ENCODE data around the gene WDR47.
"Not testable (repeated sequence)": the region's sequence is repeated elsewhere in the genome, so short reads cannot be mapped to it uniquely, and the experiment has no call there.

WDR47 gene

DNA sequence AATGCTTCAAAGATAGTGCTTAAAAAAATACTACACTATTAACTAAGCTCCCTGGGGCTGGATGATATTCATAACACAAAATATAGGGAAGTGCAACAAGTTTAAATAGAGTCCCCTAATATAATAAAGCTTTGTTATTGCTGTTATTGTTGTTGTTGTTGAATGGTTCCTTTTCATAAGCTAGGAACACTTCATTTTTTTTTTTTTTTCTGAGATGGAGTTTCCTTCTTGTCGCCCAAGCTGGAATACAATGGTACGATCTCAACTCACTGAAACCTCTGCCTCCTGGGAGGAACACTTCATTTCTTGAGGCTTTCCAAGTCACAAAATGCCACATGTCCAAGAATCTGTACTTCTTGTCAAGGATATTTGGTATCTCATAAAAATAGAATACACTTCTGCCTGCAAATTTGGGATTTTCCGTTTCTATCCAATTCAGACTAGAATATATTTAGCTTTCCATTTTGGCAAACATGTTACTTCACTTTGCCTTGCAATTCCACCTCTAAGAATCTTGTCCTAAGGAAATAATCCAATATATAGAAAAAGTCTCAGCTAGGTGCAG lies 21.1 kb downstream of the WDR47 start:
- CTCF ChIA-PET, result interaction anchor here (0.6 kb wide), 1 partner anchor 21 kb away, joined by 3 read pairs; no protein-coding TSS in a partner anchor
- POLR2A ChIA-PET (ENCODE audit: low non-redundant PET), result no interaction called here
- no peak overlapping the region for H3K27ac ChIP-seq
- TF ChIP-seq, protein P1, sequence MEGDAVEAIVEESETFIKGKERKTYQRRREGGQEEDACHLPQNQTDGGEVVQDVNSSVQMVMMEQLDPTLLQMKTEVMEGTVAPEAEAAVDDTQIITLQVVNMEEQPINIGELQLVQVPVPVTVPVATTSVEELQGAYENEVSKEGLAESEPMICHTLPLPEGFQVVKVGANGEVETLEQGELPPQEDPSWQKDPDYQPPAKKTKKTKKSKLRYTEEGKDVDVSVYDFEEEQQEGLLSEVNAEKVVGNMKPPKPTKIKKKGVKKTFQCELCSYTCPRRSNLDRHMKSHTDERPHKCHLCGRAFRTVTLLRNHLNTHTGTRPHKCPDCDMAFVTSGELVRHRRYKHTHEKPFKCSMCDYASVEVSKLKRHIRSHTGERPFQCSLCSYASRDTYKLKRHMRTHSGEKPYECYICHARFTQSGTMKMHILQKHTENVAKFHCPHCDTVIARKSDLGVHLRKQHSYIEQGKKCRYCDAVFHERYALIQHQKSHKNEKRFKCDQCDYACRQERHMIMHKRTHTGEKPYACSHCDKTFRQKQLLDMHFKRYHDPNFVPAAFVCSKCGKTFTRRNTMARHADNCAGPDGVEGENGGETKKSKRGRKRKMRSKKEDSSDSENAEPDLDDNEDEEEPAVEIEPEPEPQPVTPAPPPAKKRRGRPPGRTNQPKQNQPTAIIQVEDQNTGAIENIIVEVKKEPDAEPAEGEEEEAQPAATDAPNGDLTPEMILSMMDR (conservative IDR thresholded peaks at IDR 0.05; ENCODE audit: low read depth), result no peak
- no peak for DNase-seq (ENCODE audit: low spot score)

DNA sequence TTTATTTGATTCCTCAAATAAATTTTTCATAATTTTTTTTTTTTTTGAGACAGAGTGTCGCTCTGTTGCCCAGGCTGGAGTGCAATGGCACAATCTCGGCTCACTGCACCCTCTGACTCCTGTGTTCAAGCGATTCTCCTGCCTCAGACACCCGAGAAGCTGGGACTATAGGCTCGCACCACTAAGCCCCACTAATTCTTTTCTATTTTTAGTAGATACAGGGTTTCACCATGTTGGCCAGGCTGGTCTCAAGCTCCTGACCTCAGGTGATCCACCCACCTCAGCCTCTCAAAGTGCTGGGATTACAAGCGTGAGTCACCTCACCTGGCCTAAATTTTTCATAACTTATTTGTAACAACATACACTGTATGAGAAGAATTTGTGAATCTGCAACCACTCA lies 24.2 kb downstream of the WDR47 start:
- CTCF ChIA-PET, result interaction anchor here (0.6 kb wide), 1 partner anchor 22 kb away, joined by 5 read pairs; no protein-coding TSS in a partner anchor
- H3K27ac ChIP-seq; POLR2A ChIA-PET (ENCODE audit: low non-redundant PET); DNase-seq (ENCODE audit: low spot score): not testable (repeated sequence)

DNA sequence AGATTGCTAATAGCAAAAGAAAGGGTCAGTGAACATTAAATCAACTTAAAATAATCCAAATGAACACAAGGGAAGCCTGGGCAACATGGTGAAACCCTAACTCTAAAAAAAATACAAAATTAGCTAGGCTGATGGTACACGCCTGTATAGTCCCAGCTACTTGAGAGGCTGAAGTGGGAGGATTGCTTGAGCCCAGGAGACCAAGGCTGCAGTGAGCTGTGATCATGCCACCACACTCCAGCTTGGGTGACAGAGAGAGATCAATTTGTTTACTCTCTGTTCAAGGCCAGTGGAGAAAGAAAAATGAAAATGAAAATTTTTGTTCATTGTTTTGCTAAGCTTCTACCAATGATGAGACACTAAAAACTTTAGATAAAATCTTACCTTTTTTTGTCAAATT lies 24.8 kb downstream of the WDR47 start:
- CTCF ChIA-PET, result interaction anchor here (0.6 kb wide), 1 partner anchor 21 kb away, joined by 5 read pairs; no protein-coding TSS in a partner anchor
- POLR2A ChIA-PET (ENCODE audit: low non-redundant PET), result no interaction called here
- TF ChIP-seq, protein P1 (conservative IDR thresholded peaks at IDR 0.05; ENCODE audit: low read depth), result no peak
- no peak for DNase-seq (ENCODE audit: low spot score)
- no peak overlapping the region for H3K27ac ChIP-seq

DNA sequence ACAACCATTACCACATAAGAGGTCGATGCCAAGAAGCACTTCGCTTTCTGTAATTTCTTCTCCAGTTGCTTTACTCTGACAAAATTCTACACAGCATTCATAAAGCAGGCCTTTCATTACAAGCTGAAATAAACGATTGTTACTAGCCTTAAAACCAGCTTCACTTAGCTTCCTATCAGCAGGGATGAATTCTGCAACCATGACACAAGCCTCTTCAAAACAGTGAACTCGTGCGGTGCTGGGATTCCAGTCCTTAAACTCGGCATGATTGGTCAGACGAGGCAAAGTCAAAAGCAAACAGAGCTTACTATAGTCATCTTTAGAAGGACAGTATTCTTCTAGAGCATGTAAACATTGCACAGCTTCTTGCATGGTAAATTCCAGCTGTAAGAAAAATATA lies 30.6 kb downstream of the WDR47 start:
- TF ChIP-seq, protein P1 (conservative IDR thresholded peaks at IDR 0.05; ENCODE audit: low read depth), result no peak
- ChIA-PET CTCF (interaction anchor here (0.8 kb wide), 1 partner anchor 78 kb away, joined by 5 read pairs; no protein-coding TSS in a partner anchor), POLR2A (ENCODE audit: low non-redundant PET) (no interaction called here)
- no peak overlapping the region for H3K27ac ChIP-seq
- no peak for DNase-seq (ENCODE audit: low spot score)

DNA sequence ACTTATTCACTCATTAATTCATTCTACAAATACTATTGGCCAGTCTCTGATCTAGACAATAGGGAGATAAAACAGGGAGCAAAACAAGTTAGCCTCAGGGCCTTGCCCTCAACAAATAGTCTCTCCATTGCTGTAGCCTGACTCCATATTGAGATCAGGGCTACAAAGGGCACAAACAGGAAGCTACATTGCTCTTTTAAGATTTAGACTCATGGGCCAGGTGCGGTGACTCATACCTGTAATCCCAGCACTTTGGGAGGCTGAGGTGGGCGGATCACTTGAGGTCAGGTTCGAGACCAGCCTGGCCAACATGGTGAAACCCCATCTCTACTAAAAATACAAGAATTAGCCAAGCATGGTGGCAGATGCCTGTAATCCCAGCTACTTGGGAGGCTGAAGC lies 45.3 kb downstream of the WDR47 start:
- CTCF ChIA-PET; DNase-seq (ENCODE audit: low spot score); POLR2A ChIA-PET (ENCODE audit: low non-redundant PET); H3K27ac ChIP-seq: not testable (repeated sequence)

DNA sequence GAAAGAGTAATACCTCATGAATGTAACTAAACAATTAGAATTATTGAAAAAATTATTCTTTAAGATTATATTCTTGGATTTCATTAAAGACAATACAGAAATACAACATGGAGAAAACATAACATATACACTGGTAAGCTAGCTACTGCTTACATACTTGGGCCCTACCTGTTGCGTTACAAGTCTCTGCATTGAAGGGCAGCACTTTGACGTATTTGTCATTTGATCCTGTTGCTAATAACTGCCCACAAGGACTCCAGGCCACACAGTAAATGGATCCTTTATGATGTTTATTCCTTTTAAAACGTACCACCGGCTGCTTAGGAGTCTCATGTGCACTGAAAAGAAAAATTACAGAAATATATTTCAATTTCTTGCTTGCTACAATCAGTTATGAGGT lies 58.8 kb downstream of the WDR47 start:
- TF ChIP-seq, protein P1 (conservative IDR thresholded peaks at IDR 0.05; ENCODE audit: low read depth), result no peak
- DNase-seq (ENCODE audit: low spot score), result no peak
- no peak overlapping the region for H3K27ac ChIP-seq
- POLR2A ChIA-PET (ENCODE audit: low non-redundant PET), result no interaction called here
- CTCF ChIA-PET, result no interaction called here

DNA sequence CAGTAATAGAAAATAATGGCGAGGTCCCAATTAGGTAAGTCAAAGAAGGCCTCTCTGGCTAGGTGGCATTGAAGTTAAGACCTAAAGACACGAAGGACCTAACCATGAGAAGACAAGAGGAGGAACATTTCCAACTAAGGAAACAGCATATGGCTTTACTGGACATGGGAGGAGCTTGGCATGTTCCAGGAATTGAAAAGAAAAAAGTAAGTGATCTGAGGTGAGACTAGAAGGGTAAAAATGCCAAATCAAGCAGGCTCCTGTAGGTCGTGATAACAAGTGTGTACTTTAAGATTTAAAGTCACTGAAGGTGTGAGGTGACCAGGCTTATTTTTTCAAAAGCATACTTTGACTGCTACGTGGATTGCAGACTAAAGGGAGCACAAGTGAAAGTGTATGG lies 65.2 kb downstream of the WDR47 start:
- POLR2A ChIA-PET (ENCODE audit: low non-redundant PET), result no interaction called here

More for the DNA sequence above, 65.2 kb downstream of the WDR47 start:
- DNase-seq (ENCODE audit: low spot score), result no peak
- TF ChIP-seq, protein P1 (conservative IDR thresholded peaks at IDR 0.05; ENCODE audit: low read depth), result no peak
- H3K27ac ChIP-seq, result no peak overlapping the region
- CTCF ChIA-PET, result no interaction called here

Data from RWPE1 (cell line).